Urinary bladder (tissue), 4 donors: ENCODE data around the gene ERP27. TPM values are rescaled to one million over a fixed set of nuclear protein-coding genes. Genes with fewer than 3 reads are reported as not detected.
A peak's percentile ranks its signal among the peaks of the same experiment; 100 is the strongest.

Experiments
- DNase-seq: peaks from one replicate; pipeline ENCODE4 v3.0.0-alpha.2; 2015; ENCODE audit errors: extremely low spot score
- H3K27ac ChIP-seq: one replicate; pipeline ENCODE4 v1.5.1; 2013; ENCODE audit warnings: low read depth, mild to moderate bottlenecking, moderate library complexity
- H3K36me3 ChIP-seq: one replicate; pipeline ENCODE4 v1.6.1; 2013; ENCODE audit warnings: mild to moderate bottlenecking, moderate library complexity; ENCODE audit not compliant: insufficient read depth
- H3K4me1 ChIP-seq: one replicate; pipeline ENCODE4 v1.6.1; 2013; ENCODE audit warnings: mild to moderate bottlenecking, moderate library complexity; ENCODE audit not compliant: insufficient read depth
- H3K4me3 ChIP-seq: one replicate; pipeline ENCODE4 v1.5.1; 2013; ENCODE audit warnings: low read depth, low read length
- WGBS: extraction: QIAGEN DNeasy Blood & Tissue Kit; methylation state at CpG from one replicate; pipeline ENCODE4 v1.1.7; 2013; 5-methylcytosine and 5-hydroxymethylcytosine counted together
- polyA plus RNA-seq: library from polyadenylated mRNA; stranded (reverse); fragments of 200-250 nt; gene quantifications from one replicate; pipeline ENCODE4 v1.2.3, GENCODE V29; 2013
- total RNA-seq: library from RNA; depleted of rRNA; stranded (reverse); fragments of >200 nt; gene quantifications from one replicate; pipeline ENCODE4 v1.2.3, GENCODE V29; 2014
- donor health status: healthy with polysubstance abuse.
- donor health status: healthy.

Gene ERP27
- total and polyA plus RNA-seq, 2 donors: 1.8 to 27.3 TPM

DNA sequence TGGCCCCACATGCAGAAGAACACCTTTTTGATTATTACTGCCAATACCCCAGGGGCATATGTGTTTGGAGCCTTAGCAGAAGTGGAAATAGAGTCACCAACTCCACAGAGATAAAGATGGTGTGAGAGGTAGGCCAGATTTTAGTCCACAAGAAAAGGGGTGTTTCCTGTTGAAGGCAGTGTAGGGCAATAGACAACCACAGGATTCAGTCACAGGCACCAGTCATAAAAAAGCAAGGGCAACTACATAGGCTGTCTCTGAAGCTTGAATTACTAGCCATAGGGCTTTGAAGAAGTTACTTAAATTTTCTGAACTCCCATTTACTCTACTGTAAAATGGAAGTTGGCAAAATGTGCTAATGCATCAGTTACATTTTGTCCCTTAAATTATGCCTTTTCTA, 18.9 kb downstream of the ERP27 start:
- no peak overlapping the region for H3K27ac ChIP-seq
- no peak for DNase-seq
- no peaks in the 10 kb centered on the region for H3K4me1 ChIP-seq
- no peak overlapping the region for H3K4me3 ChIP-seq
- no peaks in the 10 kb centered on the region for H3K36me3 ChIP-seq

DNA sequence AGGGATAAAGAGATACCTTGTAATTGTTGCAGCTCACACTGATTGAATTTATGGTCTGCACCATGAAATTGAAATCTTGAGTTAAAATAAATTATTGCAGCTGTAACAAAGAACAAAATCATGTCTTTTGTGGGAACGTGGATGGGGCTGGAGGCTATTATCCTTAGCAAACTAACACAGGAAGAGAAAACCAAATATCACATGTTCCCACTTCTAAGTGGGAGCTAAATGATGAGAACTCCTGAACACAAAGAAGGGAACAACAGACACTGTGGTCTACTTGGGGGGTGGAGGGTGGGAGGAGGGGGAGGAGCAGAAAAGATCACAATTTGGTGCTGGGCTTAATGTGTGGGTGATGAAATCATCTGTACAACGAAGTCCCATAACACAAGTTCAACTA, 22.6 kb downstream of the ERP27 start:
- Histone ChIP-seq H3K36me3 (no peaks in the 10 kb centered on the region), H3K27ac (no peak overlapping the region), H3K4me3 (no peak overlapping the region), H3K4me1 (no peaks in the 10 kb centered on the region)
- DNase-seq: no peak
- 83% methylated on average over 2 of the region's 2 CpGs for WGBS

DNA sequence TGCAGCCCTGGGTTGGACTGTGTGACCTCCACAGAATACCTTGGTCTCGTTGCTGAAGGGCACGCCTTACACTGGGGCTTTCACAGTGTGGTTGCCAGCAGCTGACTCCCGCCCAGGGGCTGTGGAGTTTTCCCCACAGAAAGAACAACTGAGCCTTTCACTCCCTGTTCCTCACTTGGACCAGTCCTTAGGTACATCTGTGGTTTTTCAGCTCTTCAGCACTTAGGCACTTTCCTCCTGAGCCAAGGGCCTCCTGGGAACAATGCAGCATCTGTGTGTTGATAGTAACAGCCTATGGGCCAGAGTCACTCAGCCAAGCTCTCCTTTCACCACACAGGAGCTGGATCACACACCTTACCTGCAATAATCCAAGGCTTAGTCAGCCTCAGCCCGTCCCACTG, 25.0 kb downstream of the ERP27 start:
- DNase-seq: no peak

DNA sequence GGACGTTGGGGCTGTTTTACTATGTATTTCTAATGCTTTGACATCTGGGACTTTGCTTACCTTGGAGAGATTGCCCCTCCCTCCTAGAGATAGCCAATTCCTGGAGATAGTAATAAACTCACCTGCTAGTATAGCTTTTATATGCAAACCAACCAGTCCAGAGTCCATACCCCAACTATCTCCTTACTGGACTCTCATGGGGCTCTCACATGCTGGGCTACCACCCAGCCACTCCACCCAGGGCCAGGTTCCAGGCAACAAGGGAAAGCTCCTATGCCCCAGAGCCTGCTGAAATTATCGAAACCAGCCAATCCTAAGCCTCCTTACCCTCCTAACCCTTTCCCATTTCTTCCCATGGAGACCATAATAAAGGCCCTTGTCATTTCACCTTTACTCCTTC, 27.2 kb downstream of the ERP27 start:
- Histone ChIP-seq H3K27ac (no peak overlapping the region), H3K36me3 (no peaks in the 10 kb centered on the region), H3K4me3 (no peak overlapping the region), H3K4me1 (no peaks in the 10 kb centered on the region)
- 63% methylated on average over 2 of the region's 2 CpGs for WGBS
- DNase-seq: no peak

More for the DNA sequence above, 25.0 kb downstream of the ERP27 start:
- Histone ChIP-seq H3K4me3 (no peak overlapping the region), H3K4me1 (no peaks in the 10 kb centered on the region), H3K27ac (no peak overlapping the region), H3K36me3 (no peaks in the 10 kb centered on the region)
- WGBS: 41% methylated on average over 4 of the region's 4 CpGs

DNA sequence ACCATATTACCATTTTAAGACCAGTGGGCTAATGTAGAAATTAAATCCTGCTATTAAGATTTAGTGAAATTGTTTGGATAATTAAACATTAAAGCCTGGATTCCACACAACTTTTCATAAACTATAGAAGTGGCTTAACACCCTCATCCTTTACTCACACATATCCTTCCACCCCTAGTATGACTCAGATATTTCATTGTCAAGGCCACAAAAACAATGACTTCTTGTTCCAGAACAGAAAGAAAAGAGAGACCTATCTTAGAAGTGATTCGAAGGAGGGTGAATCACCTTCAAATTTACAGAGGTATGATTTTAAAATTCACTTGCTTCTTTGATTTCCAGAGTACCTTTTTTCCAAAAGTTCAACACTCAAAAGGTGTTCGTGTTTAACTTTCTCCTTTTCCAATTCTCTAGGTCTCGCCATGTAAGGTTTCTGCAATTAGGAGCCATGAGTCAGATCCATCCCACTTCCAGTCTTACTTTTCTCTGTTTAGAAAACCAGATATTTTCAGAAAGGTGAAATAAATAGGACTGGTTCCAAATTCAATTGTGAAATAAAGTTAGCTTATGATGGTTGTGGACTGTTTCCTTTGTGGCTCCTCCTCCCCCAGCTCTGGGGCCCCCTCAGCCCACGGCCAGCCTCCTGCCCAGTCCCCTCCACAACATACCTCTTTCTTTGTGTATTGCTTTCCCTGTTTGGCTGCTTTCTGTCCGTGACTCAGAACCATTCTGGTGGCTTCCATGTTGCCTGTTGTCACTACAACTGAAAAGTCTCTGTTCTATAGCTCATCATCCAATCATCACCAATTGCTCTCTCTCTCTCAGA, 28.0 kb downstream of the ERP27 start:
- Histone ChIP-seq H3K36me3 (no peaks in the 10 kb centered on the region), H3K4me3 (no peak overlapping the region), H3K4me1 (peaks cover under 1% of the 10 kb centered on the region), H3K27ac (no peak overlapping the region)
- WGBS: 90% methylated on average over 5 of the region's 5 CpGs
- no peak for DNase-seq

DNA sequence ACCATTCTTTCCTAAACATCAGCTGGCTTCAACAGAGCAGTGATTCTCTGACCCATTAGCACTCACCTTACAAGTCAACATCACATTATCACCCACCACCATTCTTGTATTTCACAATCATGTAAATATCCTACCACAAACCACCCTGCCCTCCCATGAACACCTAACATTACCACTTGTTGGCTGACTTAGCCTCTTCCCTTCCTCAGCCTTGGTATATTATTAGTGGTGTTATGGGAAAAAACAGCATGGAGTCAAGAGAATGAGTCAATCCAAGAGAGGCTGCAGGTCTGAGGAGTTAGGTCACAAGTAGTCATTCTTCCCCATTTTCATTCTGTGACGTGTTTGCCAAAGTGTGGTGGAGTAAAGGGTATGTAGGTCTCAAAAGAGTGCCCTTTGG, 30.4 kb downstream of the ERP27 start:
- DNase-seq: no peak
- 100% methylated on average over 1 of the region's 1 CpG for WGBS
- H3K4me1 ChIP-seq: peaks cover 3% of the 10 kb centered on the region
- no peaks in the 10 kb centered on the region for H3K36me3 ChIP-seq
- no peak overlapping the region for H3K27ac ChIP-seq
- no peak overlapping the region for H3K4me3 ChIP-seq

DNA sequence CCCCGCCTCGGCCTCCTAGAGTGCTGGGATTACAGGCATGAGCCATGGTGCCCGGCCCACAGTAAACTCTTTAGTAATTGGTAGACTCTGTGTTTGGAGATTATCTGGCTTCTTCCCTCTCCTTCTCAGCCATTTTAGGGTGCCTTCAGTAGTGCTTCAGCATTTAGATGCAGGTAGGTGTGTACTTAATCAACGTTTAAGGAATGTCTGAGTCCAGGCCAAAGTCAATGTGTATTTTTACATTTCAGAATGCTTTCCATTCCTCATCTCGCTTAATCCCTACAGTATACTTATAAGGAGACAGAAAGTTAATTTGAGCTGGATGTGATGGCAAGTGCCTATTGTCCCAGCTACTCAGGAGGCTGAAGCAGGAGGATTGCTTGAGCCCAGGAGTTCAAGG, 32.2 kb downstream of the ERP27 start:
- Histone ChIP-seq H3K27ac (no peak overlapping the region), H3K4me3 (no peak overlapping the region), H3K4me1 (peaks cover 3% of the 10 kb centered on the region), H3K36me3 (no peaks in the 10 kb centered on the region)
- 84% methylated on average over 5 of the region's 5 CpGs for WGBS
- DNase-seq: no peak

DNA sequence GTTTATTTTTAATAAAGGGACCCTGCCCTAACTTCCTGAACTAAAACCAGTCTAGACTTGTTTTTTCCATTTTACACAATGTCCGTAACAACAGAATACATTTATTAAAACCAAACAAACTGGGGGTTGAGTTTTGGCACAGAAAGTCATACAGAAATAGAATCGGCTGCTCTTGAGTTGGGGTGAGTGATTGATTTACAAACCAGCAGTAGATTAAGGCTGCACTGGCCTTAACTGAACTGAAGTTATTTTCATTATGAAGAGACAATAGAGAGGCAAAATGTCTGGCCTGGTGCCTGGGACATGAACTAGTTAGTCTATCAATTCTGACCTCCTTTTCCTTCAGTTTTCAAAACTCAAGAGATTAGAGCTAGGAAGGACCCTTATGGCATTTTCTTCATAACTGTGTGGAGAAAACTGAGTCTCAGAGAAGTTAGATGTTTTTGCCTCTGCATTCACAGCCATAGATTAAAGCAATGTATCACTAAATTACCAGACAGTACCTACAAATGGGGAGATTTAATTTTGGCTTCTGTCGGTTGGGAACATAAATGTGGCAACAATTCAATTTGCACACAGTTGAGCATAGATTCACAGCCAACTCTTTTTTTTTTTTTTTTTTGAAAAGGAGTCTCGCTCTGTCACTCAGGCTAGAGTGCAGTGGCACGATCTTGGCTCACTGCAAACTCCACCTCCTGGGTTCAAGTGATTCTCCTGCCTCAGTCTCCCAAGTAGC, 32.9 kb downstream of the ERP27 start:
- no peak for DNase-seq
- Histone ChIP-seq H3K4me3 (no peak overlapping the region), H3K27ac (peak overlapping the region; percentile 62), H3K36me3 (no peaks in the 10 kb centered on the region), H3K4me1 (peaks cover 3% of the 10 kb centered on the region)
- 55% methylated on average over 5 of the region's 5 CpGs for WGBS

DNA sequence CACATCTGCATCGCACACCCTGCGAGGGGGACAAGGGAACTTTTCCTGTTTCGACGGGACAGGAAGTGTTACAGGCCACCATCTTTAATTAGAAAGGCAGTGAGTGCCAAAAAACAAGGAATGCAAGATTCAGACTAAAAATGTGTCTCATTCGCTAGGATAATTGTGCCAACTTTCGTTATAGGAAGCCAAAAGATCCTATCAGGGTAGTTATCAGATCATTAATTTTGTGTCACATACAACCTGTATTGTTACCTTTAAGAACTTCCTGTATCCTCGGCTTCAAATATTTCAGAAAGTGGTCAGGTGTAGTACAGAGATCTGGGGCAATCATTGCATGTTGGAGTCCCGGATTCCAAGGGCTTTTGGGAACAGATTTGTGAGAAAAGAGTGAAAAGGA, 33.5 kb downstream of the ERP27 start:
- Histone ChIP-seq H3K27ac (peak overlapping the region; percentile 62), H3K4me1 (peaks cover 3% of the 10 kb centered on the region), H3K36me3 (no peaks in the 10 kb centered on the region), H3K4me3 (no peak overlapping the region)
- 74% methylated on average over 8 of the region's 8 CpGs for WGBS
- DNase-seq: no peak

DNA sequence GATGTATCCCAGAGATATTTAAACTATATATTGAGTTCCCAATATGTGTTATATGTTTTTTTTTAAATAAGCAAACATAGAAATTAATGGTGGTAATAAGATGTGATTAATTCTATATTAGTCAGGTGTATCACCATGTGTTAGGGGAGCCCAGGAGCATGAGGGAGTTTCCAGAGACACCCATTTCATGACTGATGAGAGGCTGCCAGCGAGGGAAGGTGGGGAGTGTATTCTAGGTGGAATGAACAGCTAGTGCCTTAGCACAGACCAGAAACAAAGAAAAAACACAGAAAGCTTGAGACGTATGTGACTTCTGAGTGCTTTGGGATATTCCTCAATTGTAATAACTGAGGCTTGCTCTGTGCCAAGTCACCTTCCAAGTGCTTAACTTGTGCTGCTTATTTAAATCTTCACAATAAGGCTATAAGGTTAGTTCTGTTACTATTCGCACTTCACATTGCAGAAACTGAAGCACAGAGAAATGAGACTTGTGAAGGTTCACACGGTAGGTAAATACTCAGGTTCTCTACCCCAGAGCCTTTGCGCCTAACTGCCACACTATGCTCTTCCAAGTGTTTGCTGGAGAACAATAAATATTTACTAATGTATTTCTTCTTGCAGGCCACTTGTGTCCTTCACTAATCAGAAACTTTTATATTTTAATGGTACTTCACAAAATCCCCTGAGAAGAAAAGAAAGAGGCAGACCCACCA, 34.8 kb downstream of the ERP27 start:
- 93% methylated on average over 5 of the region's 5 CpGs for WGBS
- Histone ChIP-seq H3K4me3 (no peak overlapping the region), H3K27ac (no peak overlapping the region), H3K4me1 (peaks cover 3% of the 10 kb centered on the region), H3K36me3 (no peaks in the 10 kb centered on the region)
- DNase-seq: no peak

DNA sequence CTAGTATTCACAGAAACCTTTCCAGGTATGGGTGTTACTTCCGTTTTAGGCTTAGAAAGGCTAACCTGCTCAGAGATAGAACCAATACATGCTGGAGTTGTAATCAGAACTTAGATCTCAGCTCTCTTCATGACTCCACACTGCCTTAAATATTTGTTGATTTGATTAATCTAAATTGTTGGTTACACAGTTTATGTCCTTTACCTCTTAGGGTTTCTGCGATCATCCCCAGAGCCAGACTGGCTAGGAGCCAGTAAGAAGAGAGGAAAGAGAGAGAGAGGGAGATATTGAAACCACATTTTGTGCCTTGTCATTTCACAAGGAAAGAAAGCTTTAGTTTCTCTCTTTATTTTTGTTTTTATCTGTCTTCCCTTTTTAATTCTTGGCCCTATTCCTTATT, 35.9 kb downstream of the ERP27 start:
- Histone ChIP-seq H3K4me1 (peaks cover 3% of the 10 kb centered on the region), H3K27ac (no peak overlapping the region), H3K36me3 (no peaks in the 10 kb centered on the region), H3K4me3 (no peak overlapping the region)
- WGBS: 49% methylated on average over 2 of the region's 2 CpGs
- no peak for DNase-seq

DNA sequence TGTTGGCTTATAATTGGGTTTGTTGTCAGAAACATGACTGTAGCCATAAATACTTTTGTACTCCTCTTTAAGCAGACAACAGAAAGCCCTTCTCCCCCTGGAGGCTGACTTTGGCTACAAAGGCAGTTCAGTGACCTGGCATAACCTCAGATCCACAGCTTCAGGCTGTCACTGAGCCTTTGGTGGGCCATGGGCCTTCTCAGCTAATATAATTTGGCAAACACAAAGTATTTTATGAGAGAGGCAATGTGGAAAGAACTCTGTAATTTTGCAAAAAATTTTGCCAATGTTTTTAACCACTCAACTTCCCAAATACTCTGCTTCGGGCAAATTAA, 37.1 kb downstream of the ERP27 start:
- WGBS: 81% methylated on average over 1 of the region's 1 CpG
- no peak for DNase-seq
- Histone ChIP-seq H3K4me3 (no peak overlapping the region), H3K4me1 (peaks cover 3% of the 10 kb centered on the region), H3K27ac (peak overlapping the region; percentile 59), H3K36me3 (no peaks in the 10 kb centered on the region)

DNA sequence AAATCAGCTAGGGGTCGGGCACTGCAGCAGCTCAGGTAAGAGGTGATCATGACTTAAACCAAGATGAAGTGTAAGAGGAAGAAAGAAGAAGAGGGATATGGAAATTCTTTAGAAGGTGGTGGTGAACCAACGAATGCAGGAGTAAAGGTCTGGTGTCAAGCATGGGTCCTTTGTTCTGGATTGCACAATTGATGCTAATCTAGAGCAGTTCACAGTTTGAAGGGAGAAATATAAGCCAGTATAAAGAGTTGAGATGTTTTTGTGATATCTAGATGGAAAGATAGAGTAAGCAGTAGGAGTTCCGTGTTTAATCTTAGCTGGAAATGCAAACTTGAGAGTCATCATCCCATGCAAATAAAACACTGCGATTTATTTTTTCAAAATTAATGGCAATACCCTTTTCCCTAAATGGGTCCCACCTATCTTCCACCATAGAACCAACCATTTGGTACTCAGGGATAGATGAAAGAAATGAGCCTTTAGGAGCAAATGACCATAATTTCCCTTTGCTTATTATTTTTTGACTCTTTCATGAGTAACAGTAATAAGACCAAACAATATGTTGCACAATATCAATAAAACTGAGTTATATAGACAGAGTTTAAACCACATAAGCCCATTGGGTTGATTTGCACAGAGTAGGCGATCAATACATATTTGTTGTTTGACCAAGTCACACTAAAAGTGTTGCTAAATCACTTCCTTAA, 37.7 kb downstream of the ERP27 start:
- H3K4me3 ChIP-seq: no peak overlapping the region
- H3K27ac ChIP-seq: peak overlapping the region; percentile 59
- H3K4me1 ChIP-seq: peaks cover 3% of the 10 kb centered on the region
- no peak for DNase-seq
- 69% methylated on average over 5 of the region's 5 CpGs for WGBS
- H3K36me3 ChIP-seq: no peaks in the 10 kb centered on the region
